ENCODE data around the gene AASDHPPT.

GRCh38 chr11:106051103-106051502, 26.4 kb upstream of the AASDHPPT start:
- no peak for TF ChIP-seq CTCF (IDR thresholded peaks at IDR 0.05 in 4 of 5, conservative IDR thresholded peaks at IDR 0.05 in 1 of 5)
- TF ChIP-seq POLR2A (IDR thresholded peaks at IDR 0.05): no peak
